SK-N-MC (cell line): ENCODE measurements around the gene PRR19.

ENCODE experiments used
- EZH2 ChIP-seq: fragments of 200-600 bp; sonication (generic); IDR thresholded peaks from one replicate; pipeline ENCODE4 v1.6.1; 2017; ENCODE audit warnings: antibody characterized with exemption
- FOXP2 ChIP-seq: optimal IDR thresholded peaks from 2 replicates; pipeline ENCODE3; 2011; ENCODE audit warnings: mild to moderate bottlenecking, moderate library complexity; ENCODE audit not compliant: insufficient read depth; ENCODE audit errors: extremely low read length, control extremely low read depth
- POLR2AphosphoS5 ChIP-seq: IDR thresholded peaks from 2 replicates; pipeline ENCODE4 v1.6.1; 2012; ENCODE audit warnings: mild to moderate bottlenecking, low read depth, low read length, borderline replicate concordance

DNA sequence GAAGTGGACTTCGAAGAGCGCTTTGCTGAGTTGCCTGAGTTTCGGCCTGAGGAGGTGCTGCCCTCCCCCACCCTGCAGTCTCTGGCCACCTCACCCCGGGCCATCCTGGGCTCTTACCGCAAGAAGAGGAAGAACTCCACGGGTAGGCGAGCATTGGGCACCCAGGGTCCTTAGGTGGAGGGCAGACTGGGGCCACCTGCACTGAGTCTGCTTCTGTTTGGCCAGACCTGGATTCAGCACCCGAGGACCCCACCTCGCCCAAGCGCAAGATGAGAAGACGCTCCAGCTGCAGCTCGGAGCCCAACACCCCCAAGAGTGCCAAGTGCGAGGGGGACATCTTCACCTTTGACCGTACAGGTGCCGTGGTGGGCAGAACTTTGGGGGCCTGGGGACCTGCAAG is 8.0 kb upstream of the PRR19 start:
- TF ChIP-seq POLR2AphosphoS5 (no peak), EZH2 (no peak), FOXP2 (no peak)
